Large intestine (tissue), 3 donors: ENCODE data around the gene TMIGD3. TPM values are rescaled to one million over a fixed set of nuclear protein-coding genes. Genes with fewer than 3 reads are reported as not detected.

Source experiments
- DNase-seq, 2 donors: peaks; one replicate each; pipeline versions ENCODE4 v3.0.0 to v3.0.0-alpha.2; 2013
- H3K27ac ChIP-seq: one replicate; pipeline ENCODE4 v1.5.1; 2013; ENCODE audit warnings: low read length
- H3K27me3 ChIP-seq: 2 replicates; pipeline ENCODE4 v1.6.1; 2013; ENCODE audit warnings: low read length; ENCODE audit not compliant: control insufficient read depth, insufficient read depth
- H3K36me3 ChIP-seq: 2 replicates; pipeline ENCODE4 v1.6.1; 2013; ENCODE audit warnings: low read length; ENCODE audit not compliant: control insufficient read depth, insufficient read depth
- H3K4me1 ChIP-seq: one replicate; pipeline ENCODE4 v1.6.1; 2013; ENCODE audit warnings: low read length; ENCODE audit not compliant: control insufficient read depth, insufficient read depth
- H3K4me3 ChIP-seq: one replicate; pipeline ENCODE4 v1.5.1; 2013; ENCODE audit warnings: low read length
- H3K9me3 ChIP-seq: one replicate; pipeline ENCODE4 v1.6.1; 2013; ENCODE audit warnings: mild to moderate bottlenecking, low read depth, low read length, moderate library complexity; ENCODE audit not compliant: control insufficient read depth
- WGBS: methylation state at CpG from one replicate; pipeline ENCODE4 v1.1.5; 2013; ENCODE audit warnings: low lambda C conversion rate; ENCODE audit not compliant: insufficient coverage; 5-methylcytosine and 5-hydroxymethylcytosine counted together
- polyA plus RNA-seq: library from polyadenylated mRNA; unstranded; fragments of 120-200 nt; gene quantifications from one replicate; pipeline ENCODE4 v1.2.1, GENCODE V29; 2013

The TMIGD3 gene
- polyA plus RNA-seq, 1 donor: 1.4 TPM

GRCh38 chr1:111436726-111437125 lies 66.7 kb downstream of the TMIGD3 start:
- no peaks in the 10 kb centered on the region for H3K9me3 ChIP-seq
- H3K4me3 ChIP-seq: no peak overlapping the region
- peaks cover 38% of the 10 kb centered on the region for H3K36me3 ChIP-seq
- no peaks in the 10 kb centered on the region for H3K27me3 ChIP-seq
- DNase-seq: no peak
- H3K4me1 ChIP-seq: no peaks in the 10 kb centered on the region
- WGBS: 100% methylated on average over 1 of the region's 3 CpGs
- no peak overlapping the region for H3K27ac ChIP-seq

Other genes with a start within 250 kb of the TMIGD3 start
- gene CHIA, start 212.8 kb downstream of the TMIGD3 start, polyA plus RNA-seq: not detected
- gene OVGP1, start 75.9 kb downstream of the TMIGD3 start, polyA plus RNA-seq: 4.1 TPM
- gene WDR77, start 54.4 kb downstream of the TMIGD3 start, polyA plus RNA-seq: 35.3 TPM
- 333 TPM for gene ATP5PB, start 54.2 kb downstream of the TMIGD3 start, polyA plus RNA-seq
- 3.6 TPM for gene C1orf162, start 29.6 kb downstream of the TMIGD3 start, polyA plus RNA-seq
- gene ADORA3, start within 50 bp of the TMIGD3 start, polyA plus RNA-seq: 2.9 TPM
- gene RAP1A, start 116.2 kb upstream of the TMIGD3 start, polyA plus RNA-seq: 95.2 TPM
- 4.2 TPM for gene INKA2, start 235.8 kb upstream of the TMIGD3 start, polyA plus RNA-seq